Heart left ventricle (tissue), 16 donors: ENCODE results near the gene CALR3. TPM values are rescaled to one million over a fixed set of nuclear protein-coding genes. Genes with fewer than 3 reads are reported as not detected.

Experiments
- ATAC-seq, 4 donors: fragments of 200-7000 bp; cut with Tn5 transposase; one replicate each; pipeline ENCODE4 v1.9.1; 2020 to 2022; ENCODE audit warnings: moderate library complexity in 4 of 4, mild to moderate bottlenecking in 3 of 4, moderate number of reproducible peaks in 1 of 4
- DNase-seq, 5 donors: peaks; one replicate each; pipeline ENCODE4 v3.0.0-alpha.2; 2020
- H3K27ac ChIP-seq, 12 donors: fragments of 200-600 bp; sonication (generic) in 4 of 12; one replicate each; pipeline versions ENCODE4 v1.5.0 to v1.8.0; 2016 to 2022; ENCODE audit warnings: mild to moderate bottlenecking in 2 of 12
- H3K27me3 ChIP-seq, 9 donors: fragments of 200-600 bp; sonication (generic) in 2 of 9; one replicate each; pipeline versions ENCODE4 v1.5.1 to v1.8.0; 2016 to 2022; ENCODE audit warnings: mild to moderate bottlenecking in 3 of 9
- H3K36me3 ChIP-seq, 9 donors: fragments of 200-600 bp; sonication (generic) in 2 of 9; one replicate each; pipeline versions ENCODE4 v1.5.0 to v1.8.0; 2018 to 2022; ENCODE audit warnings: mild to moderate bottlenecking in 2 of 9
- H3K4me1 ChIP-seq, 12 donors: fragments of 200-600 bp; sonication (generic) in 4 of 12; one replicate each; pipeline versions ENCODE4 v1.5.0 to v1.8.0; 2016 to 2022; ENCODE audit warnings: mild to moderate bottlenecking in 3 of 12
- H3K4me3 ChIP-seq, 12 donors: fragments of 200-600 bp; sonication (generic) in 4 of 12; one replicate each; pipeline versions ENCODE4 v1.5.0 to v1.8.0; 2017 to 2022; ENCODE audit warnings: mild to moderate bottlenecking in 9 of 12, moderate library complexity in 4 of 12
- H3K9me3 ChIP-seq, 12 donors: fragments of 200-600 bp; sonication (generic) in 4 of 12; one replicate each; pipeline versions ENCODE4 v1.5.0 to v1.8.0; 2016 to 2022; ENCODE audit warnings: mild to moderate bottlenecking in 1 of 12
- POLR2A ChIP-seq, 2 donors: fragments of 450-650 bp; IDR thresholded peaks; one replicate each; pipeline ENCODE4 v1.6.1; 2017; ENCODE audit warnings: antibody characterized with exemption in 2 of 2, mild to moderate bottlenecking in 2 of 2, moderate library complexity in 2 of 2
- WGBS, 4 donors: extraction: QIAGEN DNeasy Blood & Tissue Kit in 2 of 4; methylation state at CpG; one replicate each; pipeline versions ENCODE4 v1.1.5 to v1.1.7; 2013 to 2018; 5-methylcytosine and 5-hydroxymethylcytosine counted together
- intact Hi-C, 10 donors: fragments of 100-400 bp; cut with DNase I; formaldehyde crosslinking; loops; one replicate each; pipeline versions ENCODE4 v1.11.1 to v1.14.2; 2022
- polyA plus RNA-seq, 2 donors: library from polyadenylated mRNA; stranded (reverse); fragments of 200-250 nt; gene quantifications; one replicate each; pipeline ENCODE4 v1.2.3, GENCODE V29; 2013
- total RNA-seq, 9 donors: library from RNA; depleted of rRNA in 2 of 9; stranded (reverse); fragments of >200 nt in 2 of 9; fragmentation: NEBNext Ultra II Directional in 3 of 9; extraction: Animal tissue kit (Norgen Biotek cat#: 25700) in 3 of 9; gene quantifications; one replicate each; pipeline versions ENCODE4 v1.1.0 to v1.2.4, GENCODE V29; 2016 to 2023
- TF ChIP-seq, protein P1 (sequence below), 12 donors: fragments of 200-600 bp; sonication (generic) in 4 of 12; IDR thresholded peaks; one replicate each; pipeline versions ENCODE4 v1.5.0 to v1.8.0; 2018 to 2022; ENCODE audit warnings: antibody characterized with exemption in 12 of 12, mild to moderate bottlenecking in 5 of 12
- donor health status: ischemic (EF 13 %, LVEDD 7.1; RV severe dilation, severe dysfunction).
- donor health status: healthy with polysubstance abuse.
- donor health status: DM: no; HTN: yes; CAD: no.
- donor health status: DM: no; HTN: no; CAD: no.
- donor health status: ischemic (EF 25% LVEDD 6.9; RV normal size, moderate dysfunction).
- donor health status: ischemic (EF 25% LVEDD 5.7; RV mildly dilated, moderate dysfunction).
- donor health status: healthy.
- donor health status: DM: yes; HTN: yes; CAD: no.
- donor health status: ischemic (EF 35%, LVEDD 5.7; RV mildly dilated, moderate dysfunction).
- donor health status: nonischemic (EF 11% LVEDD 7.7; RV severe dilation, severe dysfunction).
- donor health status: DM: yes; HTN: yes; CAD: no.
- donor health status: PGD.
- donor health status: ischemic (EF 29% LVEDD 5.4; RV normal size, mild dysfunction).
- donor health status: nonischemic (EF 23%, LVEDD 6.1; RV moderate dilation, normal function).

CALR3 gene
- total and polyA plus RNA-seq, 11 donors: not detected

- TF ChIP-seq, protein P1, sequence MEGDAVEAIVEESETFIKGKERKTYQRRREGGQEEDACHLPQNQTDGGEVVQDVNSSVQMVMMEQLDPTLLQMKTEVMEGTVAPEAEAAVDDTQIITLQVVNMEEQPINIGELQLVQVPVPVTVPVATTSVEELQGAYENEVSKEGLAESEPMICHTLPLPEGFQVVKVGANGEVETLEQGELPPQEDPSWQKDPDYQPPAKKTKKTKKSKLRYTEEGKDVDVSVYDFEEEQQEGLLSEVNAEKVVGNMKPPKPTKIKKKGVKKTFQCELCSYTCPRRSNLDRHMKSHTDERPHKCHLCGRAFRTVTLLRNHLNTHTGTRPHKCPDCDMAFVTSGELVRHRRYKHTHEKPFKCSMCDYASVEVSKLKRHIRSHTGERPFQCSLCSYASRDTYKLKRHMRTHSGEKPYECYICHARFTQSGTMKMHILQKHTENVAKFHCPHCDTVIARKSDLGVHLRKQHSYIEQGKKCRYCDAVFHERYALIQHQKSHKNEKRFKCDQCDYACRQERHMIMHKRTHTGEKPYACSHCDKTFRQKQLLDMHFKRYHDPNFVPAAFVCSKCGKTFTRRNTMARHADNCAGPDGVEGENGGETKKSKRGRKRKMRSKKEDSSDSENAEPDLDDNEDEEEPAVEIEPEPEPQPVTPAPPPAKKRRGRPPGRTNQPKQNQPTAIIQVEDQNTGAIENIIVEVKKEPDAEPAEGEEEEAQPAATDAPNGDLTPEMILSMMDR (IDR thresholded peaks at IDR 0.05): no peak
- no peak for TF ChIP-seq POLR2A (IDR thresholded peaks at IDR 0.05)
- Histone ChIP-seq H3K27ac (no peak overlapping the region), H3K27me3 (no peaks in the 10 kb centered on the region), H3K4me3 (no peak overlapping the region), H3K36me3 (peaks cover 4 to 100% (median 100%) of the 10 kb centered on the region in 9 donors), H3K4me1 (no peaks in the 10 kb centered on the region), H3K9me3 (no peaks in the 10 kb centered on the region)
- 92 to 95% (median 93%) methylated on average over 25 of the region's 25 CpGs for WGBS, 4 donors
- intact Hi-C loops: no loop called here
- ATAC-seq (no peak), DNase-seq (no peak)
Measured at GRCh38 chr19:16522559-16523377, 26.8 kb upstream of the CALR3 start.

DNA sequence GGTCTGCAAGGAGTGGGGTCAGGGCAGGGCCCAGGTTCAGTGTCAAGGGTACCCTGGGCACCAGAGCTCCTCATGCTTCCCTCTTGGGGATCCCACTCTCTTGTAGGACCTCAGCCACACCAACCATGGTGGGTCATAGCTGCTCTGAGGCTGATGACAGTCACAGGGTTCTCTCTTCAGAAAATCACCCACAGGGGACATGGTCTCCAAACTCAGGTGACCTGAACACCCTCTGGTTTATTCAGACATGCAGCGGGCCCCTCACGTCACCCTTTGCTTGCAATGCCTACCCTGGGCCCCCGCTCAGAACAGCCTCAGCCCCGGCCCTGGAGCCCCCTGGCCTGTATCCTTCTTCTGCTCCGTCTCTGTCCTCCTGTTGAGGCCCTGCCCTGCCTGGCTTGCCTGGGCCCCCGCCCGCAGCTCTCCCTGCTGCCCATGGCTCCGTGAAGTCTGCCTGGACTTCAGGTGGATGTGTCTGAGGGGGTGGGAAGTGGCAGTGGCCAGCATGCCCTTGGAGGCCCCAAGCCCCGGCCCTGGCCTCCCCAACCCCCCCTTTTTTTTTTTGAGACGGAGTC lies 25.8 kb upstream of the CALR3 start:
- DNase-seq (no peak), ATAC-seq (no peak)
- no peak overlapping the region for H3K4me3 ChIP-seq
- TF ChIP-seq, protein P1 (IDR thresholded peaks at IDR 0.05): no peak
- TF ChIP-seq POLR2A (IDR thresholded peaks at IDR 0.05): no peak
- no peaks in the 10 kb centered on the region for H3K9me3 ChIP-seq
- H3K27ac ChIP-seq: no peak overlapping the region
- peaks cover 4 to 100% (median 98%) of the 10 kb centered on the region in 9 donors for H3K36me3 ChIP-seq
- no peaks in the 10 kb centered on the region for H3K27me3 ChIP-seq
- intact Hi-C loops: no loop called here
- no peaks in the 10 kb centered on the region for H3K4me1 ChIP-seq
- 91 to 95% (median 94%) methylated on average over 10 of the region's 10 CpGs for WGBS, 4 donors

- intact Hi-C loops: no loop called here
Measured at GRCh38 chr19:16520986-16521624, 25.1 kb upstream of the CALR3 start.

More at GRCh38 chr19:16520986-16521624, 25.1 kb upstream of the CALR3 start:
- no peaks in the 10 kb centered on the region for H3K27me3 ChIP-seq
- H3K4me3 ChIP-seq: no peak overlapping the region
- H3K4me1 ChIP-seq: no peaks in the 10 kb centered on the region
- H3K9me3 ChIP-seq: no peaks in the 10 kb centered on the region
- no peak for DNase-seq
- no peak for ATAC-seq
- peaks cover 4 to 100% (median 94%) of the 10 kb centered on the region in 9 donors for H3K36me3 ChIP-seq
- WGBS, 4 donors: 90 to 91% (median 91%) methylated on average over 8 to 18 of the region's 18 CpGs
- TF ChIP-seq POLR2A (IDR thresholded peaks at IDR 0.05): no peak
- TF ChIP-seq, protein P1 (IDR thresholded peaks at IDR 0.05): no peak
- no peak overlapping the region for H3K27ac ChIP-seq
